LHCN-M2 (cell line): ENCODE results near the gene FMN2. TPM values are rescaled to one million over a fixed set of nuclear protein-coding genes. Genes with fewer than 3 reads are reported as not detected.
A peak's percentile ranks its signal among the peaks of the same experiment; 100 is the strongest.
"Not testable (repeated sequence)": the region's sequence is repeated elsewhere in the genome, so short reads cannot be mapped to it uniquely, and the experiment has no call there.

ENCODE experiments used
- DNase-seq: peaks from one replicate; pipeline ENCODE4 v3.0.0-alpha.2; 2012; ENCODE audit warnings: low read depth
- total RNA-seq: library from RNA; depleted of rRNA; stranded (reverse); fragments of >200 nt; gene quantifications from 2 replicates; pipeline ENCODE4 v1.2.3, GENCODE V29; 2014

Gene FMN2
- total RNA-seq, 1 experiment from 2014 or later, result 14.8 TPM

DNA sequence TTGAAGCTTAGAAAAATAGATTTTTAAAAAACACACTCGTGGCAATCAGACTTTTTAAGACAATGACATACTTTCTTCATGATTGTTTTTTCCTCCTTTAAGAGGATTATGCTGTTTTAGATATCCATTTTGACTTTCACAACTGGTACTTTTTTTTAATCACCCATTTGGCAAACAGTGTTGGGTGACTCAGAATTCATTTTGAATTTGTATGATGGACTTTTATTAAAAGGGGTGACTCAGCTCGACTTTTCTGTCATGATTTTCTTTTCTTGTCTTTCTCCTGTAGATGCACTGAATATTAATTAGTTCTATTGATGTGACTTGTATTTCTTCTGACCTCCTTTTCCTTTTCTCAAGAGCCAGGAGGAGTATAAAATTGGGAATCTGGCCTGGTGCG, 44.7 kb downstream of the FMN2 start:
- DNase-seq, result peak; percentile 45

DNA sequence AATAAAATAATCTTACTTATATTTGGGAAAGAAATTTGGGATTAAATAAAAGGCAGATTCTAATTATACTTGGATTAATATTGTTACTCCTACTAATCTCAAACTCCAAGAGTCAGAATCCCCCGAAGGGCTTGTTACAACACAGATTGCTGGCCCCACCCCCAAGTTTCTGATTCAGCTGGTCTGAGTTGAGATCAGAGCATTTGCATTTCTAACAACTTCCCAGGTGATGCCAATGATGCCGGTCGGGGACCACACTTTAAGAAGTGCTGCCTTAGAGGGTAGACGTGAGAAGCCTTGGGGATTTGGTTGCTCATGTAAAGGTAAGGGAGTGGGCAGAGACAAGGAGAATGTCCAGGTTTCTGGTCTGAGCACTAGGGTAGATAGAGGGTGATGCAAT, 47.2 kb downstream of the FMN2 start:
- DNase-seq, result no peak

DNA sequence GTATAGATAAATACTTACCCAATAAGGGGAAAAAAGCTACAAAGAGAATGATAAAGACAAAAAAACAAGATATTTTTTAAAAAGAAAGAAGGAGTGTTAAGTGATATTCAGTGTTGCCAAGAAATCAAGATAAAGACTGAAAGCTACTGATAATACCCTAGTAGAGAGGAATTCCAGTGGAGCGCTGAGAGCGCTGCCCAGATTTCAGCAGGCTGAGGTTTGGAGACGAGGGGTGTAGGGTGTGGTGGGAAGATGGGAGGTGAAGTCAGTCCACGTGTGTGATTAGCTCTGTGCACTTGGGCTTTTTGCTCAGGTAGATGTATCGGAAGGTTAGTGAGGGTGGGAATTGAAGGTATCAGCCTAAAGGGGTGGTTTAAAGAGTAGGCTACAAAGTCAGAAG, 47.8 kb downstream of the FMN2 start:
- DNase-seq, result no peak

DNA sequence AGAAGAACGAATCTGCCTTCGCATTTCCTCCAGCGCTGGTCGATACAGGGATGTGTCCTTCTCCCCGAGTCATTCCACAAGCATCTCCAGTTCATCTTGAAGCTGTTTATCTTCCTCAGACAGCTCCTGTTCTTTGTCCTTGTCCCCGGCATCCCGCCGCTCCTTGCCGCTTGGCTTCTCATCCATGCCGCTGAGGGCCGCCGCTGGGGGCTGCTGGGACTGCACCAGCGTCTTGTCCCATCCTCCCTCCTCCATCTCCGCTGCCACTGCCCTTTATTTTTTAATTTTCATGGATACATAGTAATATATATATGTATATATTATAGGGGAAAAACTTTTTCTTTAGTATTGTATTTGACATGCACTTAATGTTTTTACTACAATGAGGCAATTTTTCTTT, 53.4 kb downstream of the FMN2 start:
- no peak for DNase-seq

DNA sequence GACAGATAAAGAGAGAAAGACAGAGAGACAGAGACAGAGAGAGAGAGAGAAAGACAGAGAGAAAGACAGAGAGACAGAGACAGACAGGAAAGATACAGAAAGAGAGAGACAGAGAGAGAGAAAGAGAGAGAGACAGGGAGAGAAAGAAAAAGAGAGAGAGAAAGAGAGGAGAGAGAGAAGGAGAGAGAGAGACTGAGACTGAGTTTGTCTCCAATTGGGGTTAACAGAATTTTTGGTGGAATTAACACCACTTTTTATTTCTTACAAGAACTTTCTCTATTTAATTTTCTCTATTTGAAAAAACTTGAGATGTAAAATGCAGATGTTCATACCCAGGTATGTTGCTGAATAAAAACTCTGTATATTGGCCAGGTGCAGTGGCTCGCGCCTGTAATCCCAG, 56.6 kb downstream of the FMN2 start:
- DNase-seq, result no peak

DNA sequence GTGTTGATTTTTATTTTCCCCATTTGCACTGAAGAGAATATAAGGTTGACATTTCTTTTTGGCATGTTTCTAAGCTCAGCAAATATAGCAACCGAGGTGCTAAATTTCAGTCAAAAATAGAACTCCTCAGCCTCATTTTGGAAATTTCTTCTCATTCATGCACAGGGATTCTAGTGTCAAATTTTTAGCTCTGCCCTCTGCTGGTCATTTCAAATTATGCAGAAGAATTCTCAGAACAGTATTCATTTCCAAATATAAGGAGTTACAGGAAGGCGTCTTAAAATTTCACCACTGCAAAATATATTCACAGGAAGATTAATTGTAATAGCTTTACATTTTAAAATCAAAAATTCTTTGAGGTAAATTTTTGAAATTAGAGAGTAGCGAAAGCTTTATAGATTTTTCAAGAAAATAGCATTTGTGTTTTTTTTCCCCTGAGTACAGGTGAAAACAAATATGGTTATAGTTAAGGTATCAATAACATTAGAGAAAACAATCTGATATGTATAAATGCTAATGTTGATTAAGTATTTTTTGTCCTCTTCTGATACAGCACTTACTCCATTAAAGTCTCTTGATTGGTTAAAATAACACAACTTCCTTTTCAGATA, 57.9 kb downstream of the FMN2 start:
- DNase-seq, result peak; percentile 62

DNA sequence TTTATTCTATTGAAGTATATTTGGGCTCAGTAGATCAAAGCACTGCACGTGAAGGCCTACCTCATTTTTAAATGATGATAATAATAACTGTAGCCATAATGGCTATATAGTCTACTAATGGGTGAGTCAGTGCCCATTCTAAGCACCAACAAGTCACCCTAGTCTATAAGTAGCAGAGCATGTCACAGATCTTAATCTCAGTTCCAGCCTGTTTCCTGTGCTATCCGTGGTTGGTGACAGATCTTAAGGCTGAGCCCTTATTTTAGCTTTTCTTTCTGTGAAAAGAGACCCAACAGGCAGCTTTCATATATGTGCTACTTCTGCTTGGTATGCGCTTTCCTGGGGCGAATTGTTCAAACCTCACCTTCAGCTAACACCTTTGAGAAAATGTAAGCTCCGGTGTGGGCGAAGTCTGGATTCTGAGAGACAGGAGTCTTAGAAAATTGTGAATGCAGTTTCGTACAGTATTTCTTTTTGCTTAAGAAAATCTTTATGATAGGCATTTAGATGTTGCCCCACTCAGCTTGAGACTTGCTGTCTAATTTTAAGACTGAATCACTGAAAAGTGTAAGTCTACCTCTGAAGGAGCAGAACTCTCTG, 59.6 kb downstream of the FMN2 start:
- DNase-seq, result no peak

DNA sequence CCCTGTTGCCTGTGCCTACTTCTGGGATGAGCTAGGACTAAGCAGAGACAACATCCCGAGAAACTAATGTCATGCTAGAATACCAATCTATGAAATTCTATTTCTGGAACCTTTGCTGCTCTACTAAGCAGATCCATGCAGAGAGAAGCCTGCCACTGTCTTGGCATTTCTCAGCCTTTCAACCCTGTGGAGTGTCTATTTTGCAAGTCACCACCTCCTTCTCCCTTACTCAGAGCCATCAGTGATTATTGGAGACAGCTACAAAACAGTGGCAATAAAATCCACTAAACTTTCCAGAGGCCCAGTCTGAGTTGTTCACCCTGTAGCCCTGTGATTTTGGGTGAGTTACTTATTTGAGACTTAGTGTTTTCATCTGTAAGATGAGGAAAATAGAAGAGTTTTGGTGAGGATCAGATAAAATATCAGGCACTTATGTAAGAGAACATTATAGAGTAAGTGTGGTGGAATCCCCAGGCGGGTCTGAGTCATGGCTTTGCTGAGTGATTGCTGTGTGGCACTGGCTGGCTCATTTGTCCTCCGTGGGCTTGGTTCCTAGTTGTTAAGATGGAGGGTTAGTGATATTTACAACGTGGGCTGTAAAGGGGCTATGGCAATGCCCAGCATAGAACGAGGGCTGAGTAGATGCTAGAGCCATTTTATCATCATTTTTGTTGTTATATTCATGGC, 61.1 kb downstream of the FMN2 start:
- peak; percentile 46 for DNase-seq

DNA sequence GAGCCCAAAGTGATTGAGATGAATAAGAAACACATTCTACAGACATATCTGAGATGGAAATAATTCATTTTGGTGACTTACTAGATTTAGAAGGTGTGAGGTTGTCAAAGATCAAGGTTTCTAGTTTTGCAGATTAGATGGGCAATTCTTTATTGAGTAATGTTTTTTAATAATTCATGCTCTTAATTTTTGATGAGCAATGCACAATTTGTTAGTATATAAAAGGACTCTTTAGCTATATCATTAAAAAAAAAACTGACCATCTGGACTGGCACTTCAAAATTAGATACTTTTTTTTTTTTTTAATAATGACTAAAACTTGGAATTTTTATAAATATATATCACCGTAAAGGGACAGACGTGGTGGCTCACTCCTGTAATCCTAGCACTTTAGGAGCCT, 63.9 kb downstream of the FMN2 start:
- no peak for DNase-seq

DNA sequence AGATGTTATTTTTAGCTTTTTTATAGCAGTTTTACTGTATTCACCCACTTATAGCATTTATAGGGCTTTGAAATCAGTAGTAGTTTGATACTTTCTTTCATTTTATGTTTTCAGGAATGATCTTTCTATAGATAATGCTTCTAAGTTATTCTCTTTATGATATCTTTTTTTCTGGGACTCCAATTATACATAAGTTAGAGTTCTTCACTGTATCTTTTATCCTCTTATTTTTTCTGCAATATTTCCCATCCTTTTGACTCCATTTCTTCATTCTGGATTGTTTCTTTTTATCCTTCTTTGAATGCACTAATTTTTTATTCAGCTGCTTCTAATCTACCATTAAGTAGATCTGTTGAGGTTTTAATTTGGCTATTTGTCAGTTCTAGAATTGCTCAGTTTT, 73.1 kb downstream of the FMN2 start:
- DNase-seq, result no peak

DNA sequence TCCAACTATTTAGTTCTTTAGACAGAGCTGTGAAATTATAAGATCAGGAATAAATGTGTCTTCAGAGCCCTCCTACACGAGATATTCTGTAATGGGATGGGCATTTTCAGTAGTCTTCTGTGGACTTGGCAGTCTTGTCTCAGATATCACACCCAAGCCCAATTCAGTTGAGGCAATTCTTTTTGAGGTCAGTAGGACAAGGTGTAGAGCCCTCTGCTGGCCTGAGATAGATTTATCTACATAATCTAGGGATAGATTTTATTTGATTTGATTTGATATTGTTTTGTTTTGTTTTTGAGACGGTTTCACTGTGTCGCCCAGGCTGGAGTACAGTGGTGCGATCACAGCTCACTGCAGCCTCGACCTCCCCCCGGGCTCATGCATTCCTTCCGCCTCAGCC, 77.5 kb downstream of the FMN2 start:
- peak; percentile 50 for DNase-seq

DNA sequence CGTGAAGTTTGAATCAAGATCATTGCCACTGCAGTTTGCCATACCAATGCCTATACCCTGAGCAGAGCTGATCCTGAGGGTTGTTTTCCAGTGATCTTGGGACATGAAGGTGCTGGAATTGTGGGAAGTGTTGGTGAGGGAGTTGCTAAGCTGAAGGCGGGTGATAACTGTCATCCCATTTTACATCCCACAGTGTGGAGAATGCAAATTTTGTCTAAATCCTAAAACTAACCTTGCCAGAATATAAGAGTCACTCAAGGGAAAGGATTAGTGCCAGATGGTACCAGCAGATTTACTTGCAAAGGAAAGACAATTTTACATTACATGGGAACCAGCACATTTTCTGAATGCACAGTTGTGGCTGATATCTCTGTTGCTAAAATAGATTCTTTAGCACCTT, 78.6 kb downstream of the FMN2 start:
- DNase-seq, result no peak

DNA sequence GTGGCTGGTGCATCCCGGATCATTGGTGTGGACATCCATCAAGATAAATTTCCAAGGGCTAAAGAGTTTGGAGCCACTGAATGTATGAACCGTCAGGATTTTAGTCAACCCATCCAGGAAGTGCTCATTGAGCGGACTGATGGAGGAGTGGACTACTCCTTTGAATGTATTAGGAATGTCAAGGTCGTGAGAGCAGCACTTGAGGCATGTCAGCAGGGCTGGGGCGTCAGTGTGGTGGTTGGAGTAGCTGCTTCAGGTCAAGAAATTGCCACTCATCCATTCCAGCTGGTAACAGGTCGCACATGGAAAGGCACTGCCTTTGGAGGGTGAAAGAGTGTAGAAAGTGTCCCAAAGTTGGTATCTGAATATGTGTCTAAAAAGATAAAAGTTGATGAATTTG, 79.1 kb downstream of the FMN2 start:
- peak; percentile 29 for DNase-seq

DNA sequence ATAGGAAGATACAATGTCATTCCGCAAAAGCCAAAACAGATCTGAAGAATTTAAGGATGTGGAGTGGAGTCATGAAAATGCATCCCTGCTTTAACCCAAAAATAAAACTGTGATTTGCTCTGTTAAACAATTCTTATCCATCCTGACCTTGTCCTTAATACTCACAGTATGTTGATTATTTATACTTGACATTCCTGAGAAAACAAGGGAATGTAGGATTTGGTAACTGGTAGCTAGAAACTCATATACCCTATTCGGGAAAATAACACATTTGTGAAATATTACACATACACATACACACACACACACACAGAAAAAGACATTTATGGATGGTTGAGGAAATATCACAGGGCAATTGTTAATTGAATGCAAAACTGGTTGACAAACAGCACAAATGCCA, 80.2 kb downstream of the FMN2 start:
- no peak for DNase-seq

DNA sequence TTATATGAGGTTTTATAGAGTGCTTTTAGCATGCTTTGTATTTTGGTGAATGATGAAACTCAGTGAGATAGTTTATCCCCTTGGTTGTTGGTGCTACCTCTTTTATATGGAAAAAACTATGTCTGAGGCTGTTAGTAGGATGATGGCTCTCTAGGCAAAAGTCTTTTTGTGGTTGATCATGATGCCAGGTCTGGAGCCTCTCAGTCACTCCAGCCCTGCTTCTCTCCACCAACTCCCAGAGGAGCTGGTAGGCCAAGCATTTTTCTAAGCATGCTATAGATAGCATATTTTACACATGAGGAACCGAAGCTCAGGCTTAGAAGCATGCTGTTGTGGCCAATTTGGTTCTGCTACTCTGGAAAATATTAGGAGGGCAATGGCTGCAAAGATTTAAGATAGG, 82.2 kb downstream of the FMN2 start:
- DNase-seq, result peak; percentile 43

DNA sequence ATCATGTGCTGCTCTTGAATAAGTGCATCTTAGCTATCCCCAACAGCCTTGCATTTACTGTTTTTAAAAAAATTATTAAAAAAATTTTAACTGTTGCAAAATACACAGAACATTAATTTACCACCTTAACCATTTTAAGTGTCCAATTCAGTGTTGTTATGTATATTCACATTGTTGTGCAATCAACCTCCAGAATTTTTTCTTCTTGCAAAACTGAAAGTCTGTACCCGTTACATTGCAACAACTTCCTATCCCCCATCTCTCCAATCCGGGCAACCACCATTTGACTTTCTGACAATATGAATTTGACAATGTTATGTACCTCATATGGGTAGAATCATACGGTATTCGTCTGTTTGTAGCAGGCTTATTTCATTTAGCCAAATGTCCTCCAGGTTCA, 83.1 kb downstream of the FMN2 start:
- no peak for DNase-seq

DNA sequence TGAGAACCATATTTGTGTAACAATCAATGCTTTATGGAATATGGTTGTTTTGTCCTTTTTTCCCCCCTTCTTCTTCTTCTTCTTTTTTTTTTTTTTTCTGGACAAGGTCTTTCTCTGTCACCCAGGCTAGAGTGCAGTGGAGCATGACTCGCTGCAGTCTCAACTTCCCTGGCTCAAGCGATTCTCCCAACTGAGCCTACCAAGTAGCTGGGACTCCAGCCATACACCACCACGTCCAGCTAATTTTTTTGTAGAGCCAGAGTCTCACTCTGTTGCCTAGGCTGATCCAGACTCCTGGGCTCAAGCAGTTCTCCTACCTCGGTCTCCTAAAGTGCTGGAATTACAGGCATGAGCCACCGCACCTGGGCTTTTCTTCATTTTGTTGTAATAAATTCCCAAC, 86.7 kb downstream of the FMN2 start:
- DNase-seq, result no peak

DNA sequence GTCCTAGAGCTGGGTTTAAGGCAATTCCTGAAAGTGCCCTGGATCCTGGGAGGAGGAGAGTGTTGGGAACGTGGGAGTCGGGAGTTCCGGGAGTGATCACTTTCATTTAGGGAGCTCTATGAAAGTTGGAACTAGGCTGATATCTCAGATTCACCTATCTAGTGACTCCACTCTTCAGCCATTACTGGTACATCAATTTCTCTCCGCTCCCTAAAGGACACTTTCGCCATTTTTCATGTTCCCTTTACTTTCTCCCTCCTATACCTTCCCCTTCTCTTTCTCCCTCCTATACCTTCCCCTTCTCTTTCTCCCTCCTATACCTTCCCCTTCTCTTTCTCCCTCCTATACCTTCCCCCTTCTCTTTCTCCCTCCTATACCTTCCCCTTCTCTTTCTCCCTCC, 93.0 kb downstream of the FMN2 start:
- DNase-seq, result not testable (repeated sequence)

DNA sequence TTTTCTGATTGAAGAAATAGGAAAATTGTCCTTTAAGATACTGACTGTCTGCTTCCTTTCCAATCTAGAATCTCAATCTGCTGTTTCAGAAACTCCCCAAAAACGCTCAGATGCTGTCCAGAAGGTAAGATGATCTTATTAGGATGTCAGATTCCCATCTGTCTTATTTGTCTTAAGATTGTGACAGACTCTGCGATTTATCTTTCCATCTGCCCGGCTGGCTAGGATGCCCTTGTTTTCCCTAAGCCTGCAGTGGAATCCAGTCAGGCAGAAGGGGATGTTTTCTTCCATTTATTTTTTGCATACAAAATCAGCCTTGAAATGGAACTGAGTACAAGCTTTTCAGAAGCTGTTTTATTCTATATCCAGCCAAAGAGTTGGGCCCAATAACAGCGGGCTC, 96.5 kb downstream of the FMN2 start:
- no peak for DNase-seq

DNA sequence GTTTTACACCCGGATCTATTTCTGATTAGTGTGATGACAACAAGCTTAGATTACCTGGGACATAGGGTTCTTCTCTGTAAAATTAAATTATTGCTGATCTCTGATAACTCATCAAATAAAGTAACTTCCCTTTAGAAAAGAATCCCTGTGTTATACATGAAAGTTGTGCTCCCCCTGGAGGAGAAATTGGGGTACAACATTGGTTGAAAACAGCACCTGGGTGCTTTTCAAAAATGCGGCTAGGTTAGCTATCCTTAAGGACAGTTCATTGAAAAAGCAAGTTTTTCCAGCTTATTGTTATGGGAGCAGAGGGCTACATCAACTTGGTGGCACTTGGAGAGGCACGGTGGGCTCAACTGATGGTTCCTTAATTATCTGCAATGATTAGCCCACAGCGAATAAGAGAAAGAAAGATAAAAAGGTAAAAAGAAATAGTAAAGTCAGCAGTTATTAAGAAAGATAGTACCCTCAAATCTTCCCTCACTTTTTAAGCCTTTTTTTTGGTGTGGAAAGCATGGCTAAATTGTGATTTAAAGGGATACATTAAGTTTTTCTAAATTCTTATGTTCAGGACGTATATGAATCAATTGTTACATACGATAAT, 97.8 kb downstream of the FMN2 start:
- peak; percentile 52 for DNase-seq

DNA sequence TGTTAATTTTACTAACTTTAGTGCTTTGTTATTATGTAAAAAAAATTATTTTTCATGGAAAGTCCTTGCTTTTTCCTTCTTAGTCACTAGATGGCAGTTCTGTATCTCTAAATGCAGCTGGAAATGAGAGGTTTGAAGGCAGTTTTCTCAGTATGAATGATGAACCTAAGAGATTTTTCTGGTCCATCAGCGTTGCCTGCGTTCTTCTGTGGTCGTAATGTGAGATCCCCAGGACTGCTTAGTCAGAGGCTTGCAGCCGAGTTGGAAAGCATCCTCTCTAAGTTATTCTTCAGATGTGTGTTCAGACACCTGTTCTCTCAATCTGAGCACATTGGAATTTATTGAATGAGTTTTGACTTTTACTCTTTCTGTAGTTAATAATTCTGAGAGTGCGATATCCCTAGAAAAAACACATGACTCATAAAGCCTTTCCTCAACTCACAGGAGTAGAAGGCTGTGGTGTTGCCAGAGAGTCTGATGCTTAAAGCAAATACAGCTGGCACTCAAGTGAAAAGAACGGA, 99.3 kb downstream of the FMN2 start:
- DNase-seq, result peak; percentile 100

DNA sequence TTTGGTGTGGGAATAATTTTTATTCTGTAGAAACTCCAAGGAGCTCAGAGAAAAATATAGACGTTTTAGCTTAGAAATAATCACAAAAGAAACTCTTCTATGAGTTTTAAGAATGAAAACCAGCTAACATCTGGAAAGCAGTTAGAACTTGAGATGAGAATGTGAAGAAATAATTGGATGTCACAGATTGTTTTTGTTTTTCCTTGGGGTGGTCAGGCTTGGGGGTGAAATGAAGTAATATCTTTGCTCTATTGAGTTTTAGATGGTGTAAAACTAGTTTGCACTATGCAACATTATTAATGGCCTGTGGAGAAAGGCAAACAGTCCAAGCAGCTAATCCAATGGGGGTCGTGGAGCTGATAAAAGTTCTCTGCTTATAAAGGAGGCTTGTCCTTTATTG, 101.2 kb downstream of the FMN2 start:
- no peak for DNase-seq

DNA sequence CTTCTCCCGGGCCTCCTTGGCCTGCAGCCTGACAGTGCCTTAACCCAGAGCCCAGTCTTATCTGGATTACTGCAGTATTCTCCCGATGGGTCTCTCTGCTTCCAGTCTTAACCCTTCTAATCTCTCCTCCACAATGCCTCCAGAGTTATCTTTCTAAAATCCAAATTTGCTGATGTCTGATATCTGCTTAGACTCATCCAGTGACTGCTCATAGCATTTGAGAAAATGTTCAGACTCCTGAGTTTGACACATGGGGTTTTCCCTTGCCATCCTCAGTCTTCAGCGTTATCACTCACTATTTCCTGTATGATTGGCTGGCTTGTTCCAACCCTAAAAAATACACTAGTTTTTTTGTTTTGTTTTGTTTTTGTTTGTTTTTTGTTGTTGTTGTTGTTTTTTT, 102.0 kb downstream of the FMN2 start:
- DNase-seq, result no peak
